C4-2B (cell line): ENCODE results near the gene LIFR.

Experiments used
- ZFX ChIP-seq: fragments of 450-650 bp; IDR thresholded peaks from 2 replicates; pipeline ENCODE4 v1.6.1; 2017
- TF ChIP-seq, protein P1 (sequence below): fragments of 450-650 bp; conservative IDR thresholded peaks from 2 replicates; pipeline ENCODE4 v1.5.1; 2017; ENCODE audit warnings: mild to moderate bottlenecking

DNA sequence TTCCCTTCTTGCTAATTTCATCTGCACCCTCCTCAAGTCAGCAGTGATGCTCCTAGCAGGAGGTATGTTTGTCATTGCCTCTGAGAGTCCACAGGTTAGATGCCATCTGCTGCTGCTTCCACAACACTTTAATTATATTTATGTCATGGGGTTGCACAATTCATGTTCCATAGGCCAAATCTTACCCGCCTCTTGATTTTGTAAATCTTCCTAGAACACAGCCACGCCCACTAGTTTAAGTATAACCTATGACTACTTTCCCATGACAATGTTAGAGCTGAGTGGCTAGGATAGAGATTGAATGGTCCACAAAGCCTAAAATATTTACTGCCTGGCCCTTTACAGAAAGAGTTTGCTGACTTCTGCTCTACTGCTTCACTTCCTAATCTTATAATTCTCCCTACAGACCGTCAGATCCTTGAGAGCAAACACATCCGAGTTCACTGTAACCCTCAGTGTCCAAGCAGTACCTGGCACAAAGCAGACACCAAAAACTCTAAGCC, 21.1 kb downstream of the LIFR start:
- TF ChIP-seq, protein P1, sequence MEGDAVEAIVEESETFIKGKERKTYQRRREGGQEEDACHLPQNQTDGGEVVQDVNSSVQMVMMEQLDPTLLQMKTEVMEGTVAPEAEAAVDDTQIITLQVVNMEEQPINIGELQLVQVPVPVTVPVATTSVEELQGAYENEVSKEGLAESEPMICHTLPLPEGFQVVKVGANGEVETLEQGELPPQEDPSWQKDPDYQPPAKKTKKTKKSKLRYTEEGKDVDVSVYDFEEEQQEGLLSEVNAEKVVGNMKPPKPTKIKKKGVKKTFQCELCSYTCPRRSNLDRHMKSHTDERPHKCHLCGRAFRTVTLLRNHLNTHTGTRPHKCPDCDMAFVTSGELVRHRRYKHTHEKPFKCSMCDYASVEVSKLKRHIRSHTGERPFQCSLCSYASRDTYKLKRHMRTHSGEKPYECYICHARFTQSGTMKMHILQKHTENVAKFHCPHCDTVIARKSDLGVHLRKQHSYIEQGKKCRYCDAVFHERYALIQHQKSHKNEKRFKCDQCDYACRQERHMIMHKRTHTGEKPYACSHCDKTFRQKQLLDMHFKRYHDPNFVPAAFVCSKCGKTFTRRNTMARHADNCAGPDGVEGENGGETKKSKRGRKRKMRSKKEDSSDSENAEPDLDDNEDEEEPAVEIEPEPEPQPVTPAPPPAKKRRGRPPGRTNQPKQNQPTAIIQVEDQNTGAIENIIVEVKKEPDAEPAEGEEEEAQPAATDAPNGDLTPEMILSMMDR: no peak
- TF ChIP-seq ZFX: no peak
